ENCODE measurements around the gene FRY. TPM values are rescaled to one million over a fixed set of nuclear protein-coding genes. Genes with fewer than 3 reads are reported as not detected.

Gene FRY
- total and polyA plus RNA-seq, 9 of the 15 experiments (the other 6 are each of a cell fraction or from before 2014, with no cell fraction given) = 0.03 to 0.31 (median 0.11) TPM; not detected in 3

DNA sequence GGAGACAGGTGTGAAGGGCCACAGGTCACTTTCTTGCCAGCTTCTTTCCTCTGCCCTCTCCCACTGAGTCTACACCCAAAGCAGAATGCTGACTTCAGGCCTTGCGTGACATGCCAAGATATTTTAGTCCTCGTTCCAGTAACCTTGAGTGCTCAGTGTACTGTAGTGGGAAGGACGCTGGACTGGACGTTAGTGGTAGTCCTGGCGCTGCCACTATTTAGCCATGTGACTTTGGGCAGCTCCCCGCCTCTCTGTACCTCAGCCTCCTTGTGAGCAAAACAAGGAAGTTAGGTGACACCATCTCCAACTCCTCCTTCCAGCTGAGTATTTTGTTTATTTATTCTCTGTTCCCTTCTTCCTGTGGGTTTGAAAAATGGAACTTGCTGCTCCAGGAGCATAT lies 86.1 kb downstream of the FRY start (continued):
- TF ChIP-seq, protein P1, sequence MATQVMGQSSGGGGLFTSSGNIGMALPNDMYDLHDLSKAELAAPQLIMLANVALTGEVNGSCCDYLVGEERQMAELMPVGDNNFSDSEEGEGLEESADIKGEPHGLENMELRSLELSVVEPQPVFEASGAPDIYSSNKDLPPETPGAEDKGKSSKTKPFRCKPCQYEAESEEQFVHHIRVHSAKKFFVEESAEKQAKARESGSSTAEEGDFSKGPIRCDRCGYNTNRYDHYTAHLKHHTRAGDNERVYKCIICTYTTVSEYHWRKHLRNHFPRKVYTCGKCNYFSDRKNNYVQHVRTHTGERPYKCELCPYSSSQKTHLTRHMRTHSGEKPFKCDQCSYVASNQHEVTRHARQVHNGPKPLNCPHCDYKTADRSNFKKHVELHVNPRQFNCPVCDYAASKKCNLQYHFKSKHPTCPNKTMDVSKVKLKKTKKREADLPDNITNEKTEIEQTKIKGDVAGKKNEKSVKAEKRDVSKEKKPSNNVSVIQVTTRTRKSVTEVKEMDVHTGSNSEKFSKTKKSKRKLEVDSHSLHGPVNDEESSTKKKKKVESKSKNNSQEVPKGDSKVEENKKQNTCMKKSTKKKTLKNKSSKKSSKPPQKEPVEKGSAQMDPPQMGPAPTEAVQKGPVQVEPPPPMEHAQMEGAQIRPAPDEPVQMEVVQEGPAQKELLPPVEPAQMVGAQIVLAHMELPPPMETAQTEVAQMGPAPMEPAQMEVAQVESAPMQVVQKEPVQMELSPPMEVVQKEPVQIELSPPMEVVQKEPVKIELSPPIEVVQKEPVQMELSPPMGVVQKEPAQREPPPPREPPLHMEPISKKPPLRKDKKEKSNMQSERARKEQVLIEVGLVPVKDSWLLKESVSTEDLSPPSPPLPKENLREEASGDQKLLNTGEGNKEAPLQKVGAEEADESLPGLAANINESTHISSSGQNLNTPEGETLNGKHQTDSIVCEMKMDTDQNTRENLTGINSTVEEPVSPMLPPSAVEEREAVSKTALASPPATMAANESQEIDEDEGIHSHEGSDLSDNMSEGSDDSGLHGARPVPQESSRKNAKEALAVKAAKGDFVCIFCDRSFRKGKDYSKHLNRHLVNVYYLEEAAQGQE (IDR thresholded peaks at IDR 0.05; ENCODE audit: borderline replicate concordance) = no peak
- TF ChIP-seq, protein P1 (CRISPR knock-in tag; IDR thresholded peaks at IDR 0.05; ENCODE audit: low read depth) = no peak
- TF ChIP-seq PRPF4 (IDR thresholded peaks at IDR 0.05; ENCODE audit: insufficient read depth, low read depth, low read length, poor library complexity, severe bottlenecking) = no peak
- TF ChIP-seq SRSF3 (IDR thresholded peaks at IDR 0.05; ENCODE audit: insufficient read depth, low read length) = no peak
- TF ChIP-seq SIX5 (IDR thresholded peaks at IDR 0.05; ENCODE audit: borderline replicate concordance in 1 of 2, insufficient read depth in 1 of 2, low read depth in 1 of 2, low read length in 2 of 2) = no peak
- no peak for TF ChIP-seq KAT7 (CRISPR knock-in tag; IDR thresholded peaks at IDR 0.05; ENCODE audit: borderline replicate concordance)
- no peak for TF ChIP-seq PHF8 (IDR thresholded peaks at IDR 0.05; ENCODE audit: borderline replicate concordance, low read length)
- no peak for TF ChIP-seq KAT2B (IDR thresholded peaks at IDR 0.05; ENCODE audit: low read depth, low read length)
- no peak for TF ChIP-seq NRF1 (conservative IDR thresholded peaks at IDR 0.05 in 1 of 2, IDR thresholded peaks at IDR 0.05 in 1 of 2)
- no peak for TF ChIP-seq TAL1 (IDR thresholded peaks at IDR 0.05)
- TF ChIP-seq, protein P2, sequence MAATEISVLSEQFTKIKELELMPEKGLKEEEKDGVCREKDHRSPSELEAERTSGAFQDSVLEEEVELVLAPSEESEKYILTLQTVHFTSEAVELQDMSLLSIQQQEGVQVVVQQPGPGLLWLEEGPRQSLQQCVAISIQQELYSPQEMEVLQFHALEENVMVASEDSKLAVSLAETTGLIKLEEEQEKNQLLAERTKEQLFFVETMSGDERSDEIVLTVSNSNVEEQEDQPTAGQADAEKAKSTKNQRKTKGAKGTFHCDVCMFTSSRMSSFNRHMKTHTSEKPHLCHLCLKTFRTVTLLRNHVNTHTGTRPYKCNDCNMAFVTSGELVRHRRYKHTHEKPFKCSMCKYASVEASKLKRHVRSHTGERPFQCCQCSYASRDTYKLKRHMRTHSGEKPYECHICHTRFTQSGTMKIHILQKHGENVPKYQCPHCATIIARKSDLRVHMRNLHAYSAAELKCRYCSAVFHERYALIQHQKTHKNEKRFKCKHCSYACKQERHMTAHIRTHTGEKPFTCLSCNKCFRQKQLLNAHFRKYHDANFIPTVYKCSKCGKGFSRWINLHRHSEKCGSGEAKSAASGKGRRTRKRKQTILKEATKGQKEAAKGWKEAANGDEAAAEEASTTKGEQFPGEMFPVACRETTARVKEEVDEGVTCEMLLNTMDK (IDR thresholded peaks at IDR 0.05; ENCODE audit: borderline replicate concordance, insufficient read depth, low read depth, low read length, poor library complexity, severe bottlenecking) = no peak

Measured in K562 (cell line).